Right atrium auricular region (tissue), 2 donors: Measurements from ENCODE around the gene CASTOR1. TPM values are rescaled to one million over a fixed set of nuclear protein-coding genes. Genes with fewer than 3 reads are reported as not detected.

Experiments
- DNase-seq: peaks from one replicate; pipeline ENCODE4 v3.0.0-alpha.2; 2019; ENCODE audit warnings: low spot score
- H3K27ac ChIP-seq, 2 donors: fragments of 200-600 bp; sonication (generic); 1 replicate in 1 of 2; 2 replicates in 1 of 2; pipeline ENCODE4 v1.5.1; 2016 to 2019
- H3K27me3 ChIP-seq, 2 donors: fragments of 200-600 bp; sonication (generic); one replicate each; pipeline versions ENCODE4 v1.5.1 to v1.6.0; 2017 to 2019
- H3K36me3 ChIP-seq: fragments of 200-600 bp; sonication (generic); one replicate; pipeline ENCODE4 v1.5.1; 2016
- H3K4me1 ChIP-seq, 2 donors: fragments of 200-600 bp; sonication (generic); one replicate each; pipeline versions ENCODE4 v1.5.1 to v1.6.0; 2017 to 2019
- H3K4me3 ChIP-seq, 2 donors: fragments of 200-600 bp; sonication (generic); 1 replicate in 1 of 2; 2 replicates in 1 of 2; pipeline ENCODE4 v1.5.1; 2017 to 2019; ENCODE audit warnings: mild to moderate bottlenecking in 1 of 2, moderate library complexity in 1 of 2
- H3K9me3 ChIP-seq, 2 donors: fragments of 200-600 bp; sonication (generic); one replicate each; pipeline ENCODE4 v1.5.1; 2019
- CTCF ChIP-seq, 2 donors: fragments of 200-600 bp; sonication (generic); IDR thresholded peaks; one replicate each; pipeline ENCODE4 v1.5.1; 2019; ENCODE audit warnings: antibody characterized with exemption in 2 of 2
- total RNA-seq, 2 donors: library from RNA; depleted of rRNA; stranded (reverse); fragments of >200 nt; gene quantifications; one replicate each; pipeline ENCODE4 v1.1.0, GENCODE V29; 2016

The CASTOR1 gene
- total RNA-seq, 2 donors from 2014 or later = 8.1 to 12.5 TPM

GRCh38 chr22:30254314-30254713 is 35.0 kb downstream of the CASTOR1 start:
- H3K9me3 ChIP-seq = no peaks in the 10 kb centered on the region
- no peaks in the 10 kb centered on the region for H3K27me3 ChIP-seq
- no peak overlapping the region for H3K27ac ChIP-seq
- H3K4me1 ChIP-seq = peaks cover 0 to 32% of the 10 kb centered on the region in 2 donors
- no peak overlapping the region for H3K4me3 ChIP-seq
- DNase-seq = no peak
- H3K36me3 ChIP-seq = no peaks in the 10 kb centered on the region
- TF ChIP-seq CTCF (IDR thresholded peaks at IDR 0.05) = no peak

- H3K36me3 ChIP-seq = no peaks in the 10 kb centered on the region
- peak overlapping the region in 1 of 2 donors; percentile 4 for H3K4me3 ChIP-seq
- no peaks in the 10 kb centered on the region for H3K9me3 ChIP-seq
- peaks cover 0 to 38% of the 10 kb centered on the region in 2 donors for H3K4me1 ChIP-seq
- H3K27ac ChIP-seq = peak overlapping the region in 1 of 2 donors; percentile 48
- no peak for TF ChIP-seq CTCF (IDR thresholded peaks at IDR 0.05)
- no peaks in the 10 kb centered on the region for H3K27me3 ChIP-seq
- DNase-seq = peak; percentile 65
These were observed 36.0 kb downstream of the CASTOR1 start for GRCh38 chr22:30253205-30253852.

- Histone ChIP-seq H3K27ac (peak overlapping the region; percentile 21 to 48), H3K4me3 (no peak overlapping the region), H3K9me3 (no peaks in the 10 kb centered on the region), H3K4me1 (peaks cover 0 to 38% of the 10 kb centered on the region in 2 donors), H3K36me3 (no peaks in the 10 kb centered on the region), H3K27me3 (no peaks in the 10 kb centered on the region)
- no peak for DNase-seq
- no peak for TF ChIP-seq CTCF (IDR thresholded peaks at IDR 0.05)
These were observed 36.7 kb downstream of the CASTOR1 start for GRCh38 chr22:30252411-30253204.

- Histone ChIP-seq H3K36me3 (no peaks in the 10 kb centered on the region), H3K27me3 (peaks cover 0 to 4% of the 10 kb centered on the region in 2 donors), H3K4me1 (peaks cover 0 to 43% of the 10 kb centered on the region in 2 donors), H3K27ac (no peak overlapping the region), H3K4me3 (no peak overlapping the region), H3K9me3 (no peaks in the 10 kb centered on the region)
- no peak for TF ChIP-seq CTCF (IDR thresholded peaks at IDR 0.05)
- no peak for DNase-seq
These were observed 37.6 kb downstream of the CASTOR1 start for GRCh38 chr22:30251711-30252110.

GRCh38 chr22:30250661-30251267 is 38.5 kb downstream of the CASTOR1 start:
- TF ChIP-seq CTCF (IDR thresholded peaks at IDR 0.05) = no peak
- no peaks in the 10 kb centered on the region for H3K36me3 ChIP-seq
- no peak for DNase-seq
- no peaks in the 10 kb centered on the region for H3K9me3 ChIP-seq
- no peak overlapping the region for H3K4me3 ChIP-seq
- H3K4me1 ChIP-seq = peaks cover 0 to 45% of the 10 kb centered on the region in 2 donors
- H3K27ac ChIP-seq = peak overlapping the region in 1 of 2 donors; percentile 22
- peaks cover 0 to 4% of the 10 kb centered on the region in 2 donors for H3K27me3 ChIP-seq
